Activated CD4-positive, alpha-beta T cell treated with anti-CD3 and anti-CD28 coated beads, Interleukin-2, amount 50 U/mL, for 4 hours (primary cell): Measurements from ENCODE around the gene CFAP97D2.
"Not testable (repeated sequence)": the region's sequence is repeated elsewhere in the genome, so short reads cannot be mapped to it uniquely, and the experiment has no call there.

Experiments used
- DNase-seq, 2 experiments: peaks; one replicate each; pipeline ENCODE4 v3.0.0-alpha.2; 2020

The CFAP97D2 gene

DNA sequence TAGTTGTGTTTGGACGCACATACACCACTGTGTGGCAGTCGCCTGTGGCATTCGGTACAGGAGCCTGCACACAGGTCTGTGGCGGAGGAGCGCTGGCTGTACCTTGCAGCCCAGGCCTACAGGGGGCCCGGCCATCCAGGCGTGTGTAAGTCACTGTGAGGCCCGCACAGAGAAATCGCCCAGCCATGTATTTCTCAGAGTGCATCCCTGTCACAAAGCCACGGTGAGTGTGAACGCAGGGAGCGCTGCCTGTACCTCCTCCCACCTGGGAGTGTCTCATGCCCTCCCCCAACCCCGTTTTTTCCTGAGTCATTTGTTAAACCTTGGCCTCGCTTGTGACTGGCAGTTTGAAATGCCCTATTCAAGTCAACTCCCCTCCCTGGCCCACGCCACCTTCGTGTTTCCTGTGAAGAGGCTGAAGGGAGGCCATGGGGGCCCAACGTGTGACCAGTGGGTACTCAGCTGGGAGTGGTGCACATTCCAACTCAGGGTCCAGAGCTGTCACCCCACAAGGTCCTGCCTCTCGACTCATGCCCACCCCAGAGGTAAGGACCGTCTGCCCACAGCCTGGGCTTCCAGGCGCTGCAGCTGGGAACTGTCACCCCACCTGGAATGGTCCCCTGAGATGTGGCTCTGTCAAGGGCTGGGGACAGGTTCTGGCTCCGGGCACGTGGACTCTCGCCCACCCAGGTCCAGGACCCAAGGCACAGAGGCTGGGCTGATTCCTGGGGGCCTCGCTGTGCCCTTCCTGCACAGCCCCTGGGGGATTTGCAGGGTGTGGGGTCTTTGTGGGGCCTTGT, 35.1 kb upstream of the CFAP97D2 start:
- DNase-seq, result peak; percentile 38 to 41

DNA sequence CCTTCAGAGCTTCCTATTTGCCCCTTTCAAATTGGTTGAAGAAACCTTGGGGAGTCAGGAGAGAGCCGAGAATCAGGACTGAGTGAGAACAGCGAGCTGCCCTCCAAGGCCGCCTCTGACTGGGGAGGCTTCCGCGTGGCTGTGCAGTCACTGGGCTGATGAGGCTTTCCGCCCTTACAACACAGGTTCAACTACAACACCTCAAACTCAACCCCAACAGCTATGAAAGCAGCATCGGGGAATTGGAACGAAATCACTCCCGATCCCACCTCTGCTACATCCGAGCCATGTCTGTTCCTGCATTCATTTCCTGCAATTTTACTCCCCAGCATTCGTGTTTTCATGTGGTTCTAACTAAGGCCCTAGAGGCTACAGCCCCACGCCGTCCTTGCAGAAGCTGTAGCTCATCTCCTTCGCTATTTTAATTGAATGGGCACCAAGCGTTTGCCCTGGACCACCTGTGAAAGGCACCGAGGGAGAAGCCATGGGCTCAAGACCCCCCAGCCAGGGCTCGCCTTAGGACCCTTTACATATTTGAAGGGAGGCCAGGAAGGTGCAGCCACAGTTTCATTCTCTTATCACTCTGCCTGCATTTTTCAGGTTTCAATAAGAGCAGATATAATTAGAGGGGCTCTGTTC, 34.3 kb upstream of the CFAP97D2 start:
- DNase-seq, result no peak

DNA sequence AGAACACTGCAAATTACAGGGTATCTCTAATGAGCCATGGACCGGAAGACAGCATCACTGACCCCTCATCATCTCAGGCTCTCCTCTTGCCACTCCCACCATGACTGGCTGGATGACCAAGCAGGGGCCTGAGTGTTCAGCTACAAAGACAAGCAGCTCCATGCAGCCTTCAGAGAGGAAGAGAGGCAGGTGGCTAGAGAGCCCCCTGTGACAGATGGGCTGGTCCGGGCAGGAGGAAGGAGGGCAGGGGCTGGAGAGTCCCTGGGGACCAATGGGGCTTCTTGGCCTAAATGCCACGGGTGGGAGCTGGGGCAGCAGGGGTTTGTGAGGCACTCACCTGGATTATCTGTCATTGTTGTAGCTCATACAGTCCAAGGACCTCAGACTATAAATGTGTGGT, 33.8 kb upstream of the CFAP97D2 start:
- DNase-seq, result no peak

DNA sequence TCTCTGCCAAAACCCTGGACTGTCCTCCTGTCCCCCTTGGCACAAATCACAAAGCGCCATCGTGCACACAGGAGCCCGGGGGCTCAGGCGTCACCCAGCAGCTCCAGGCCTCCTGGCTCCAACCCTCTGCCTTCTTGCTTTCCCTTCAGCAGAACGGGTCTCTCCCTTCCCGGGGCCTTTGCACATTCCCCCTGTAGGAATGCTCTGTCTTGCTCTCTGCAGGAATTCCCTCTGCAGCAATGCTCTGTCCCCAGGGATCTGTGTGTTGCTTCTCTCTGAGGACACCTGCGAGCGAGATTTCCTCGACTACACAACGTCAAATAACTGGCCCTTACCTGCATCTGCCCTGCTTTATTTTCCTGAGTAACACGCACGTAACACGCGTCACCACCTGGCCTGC, 33.3 kb upstream of the CFAP97D2 start:
- DNase-seq, result no peak

DNA sequence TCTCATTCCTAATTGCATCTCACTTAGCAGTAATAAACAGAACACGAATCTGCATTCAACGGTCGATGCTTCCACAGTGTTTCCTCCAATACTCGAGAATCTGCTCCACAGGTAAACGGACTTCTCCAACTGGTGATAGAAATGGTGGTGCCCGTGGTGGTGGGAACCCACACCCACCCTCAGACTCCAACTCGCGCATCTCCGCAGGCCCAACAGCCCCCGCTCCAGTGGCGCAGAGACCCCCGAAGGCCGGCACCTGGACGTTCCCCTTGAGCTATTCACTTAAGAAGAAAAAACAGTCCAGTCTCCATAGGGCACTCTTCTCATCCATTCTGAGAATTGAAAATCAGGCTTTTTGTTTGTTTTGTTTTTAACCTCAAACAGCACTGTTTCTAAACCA, 32.9 kb upstream of the CFAP97D2 start:
- DNase-seq, result no peak

DNA sequence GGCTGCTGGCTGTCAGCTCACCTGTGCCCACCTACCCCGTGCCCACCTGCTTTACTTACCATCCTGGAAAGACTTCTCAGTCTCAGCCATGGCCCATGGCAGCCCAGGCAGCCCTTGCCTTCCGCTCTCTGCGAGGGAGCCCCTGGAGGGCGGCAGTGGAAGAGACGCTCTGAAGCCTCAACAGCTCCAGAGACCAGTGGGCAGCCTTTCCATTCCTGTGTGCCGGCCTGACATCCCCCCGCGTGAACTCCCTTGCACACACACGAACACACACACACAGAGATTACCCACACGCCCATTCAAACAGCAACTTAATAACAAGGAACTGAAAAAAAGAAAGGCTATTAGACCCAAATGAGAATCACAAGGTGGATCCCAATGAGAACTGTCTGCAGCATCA, 32.4 kb upstream of the CFAP97D2 start:
- no peak for DNase-seq

DNA sequence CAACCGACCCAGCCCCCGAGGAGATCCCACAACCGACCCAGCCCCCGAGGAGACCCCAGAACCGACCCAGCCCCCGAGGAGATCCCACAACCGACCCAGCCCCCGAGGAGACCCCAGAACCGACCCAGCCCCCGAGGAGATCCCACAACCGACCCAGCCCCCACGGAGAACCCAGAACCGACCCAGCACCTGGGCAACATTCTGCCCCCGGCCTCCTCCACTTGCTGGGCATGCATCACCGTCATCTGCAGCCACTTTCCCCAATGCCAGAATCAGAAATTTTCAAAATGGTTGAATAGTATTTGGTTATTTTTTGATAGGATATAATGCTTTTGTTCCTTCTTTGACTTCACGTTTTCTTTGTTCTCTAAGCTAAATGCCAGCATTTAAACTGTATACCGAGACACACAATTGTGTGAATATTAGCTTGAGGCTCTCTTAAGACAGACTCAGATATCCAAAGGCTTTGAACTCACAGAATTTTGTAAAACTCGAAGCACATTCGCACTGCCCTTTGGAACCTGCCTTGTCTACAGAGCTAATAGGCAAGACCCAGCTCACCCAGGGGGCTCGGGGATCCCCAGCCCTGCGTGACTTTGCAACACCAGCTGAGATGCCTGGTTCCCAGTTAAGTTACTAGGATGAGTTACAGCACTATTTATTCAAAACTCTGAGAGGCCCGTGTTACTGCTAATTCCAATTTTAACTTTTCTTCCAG, 31.1 kb upstream of the CFAP97D2 start:
- DNase-seq, result no peak

DNA sequence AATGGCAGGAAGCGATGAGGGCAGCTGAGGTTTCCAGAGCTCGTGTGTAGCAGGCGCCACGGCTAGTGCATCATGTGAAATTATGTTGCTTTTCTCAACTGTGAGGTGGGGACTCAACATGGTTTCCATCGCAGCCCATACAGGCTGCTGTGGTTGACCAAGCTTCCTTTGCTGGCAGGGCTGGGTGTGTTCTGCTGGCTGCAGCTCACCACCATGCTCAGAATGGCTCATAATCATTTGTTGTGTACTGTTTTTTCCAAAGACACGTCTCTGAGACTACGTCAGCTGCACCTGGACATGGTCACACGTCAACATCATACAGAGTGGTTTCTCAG, 30.6 kb upstream of the CFAP97D2 start:
- peak; percentile 69 to 80 for DNase-seq

DNA sequence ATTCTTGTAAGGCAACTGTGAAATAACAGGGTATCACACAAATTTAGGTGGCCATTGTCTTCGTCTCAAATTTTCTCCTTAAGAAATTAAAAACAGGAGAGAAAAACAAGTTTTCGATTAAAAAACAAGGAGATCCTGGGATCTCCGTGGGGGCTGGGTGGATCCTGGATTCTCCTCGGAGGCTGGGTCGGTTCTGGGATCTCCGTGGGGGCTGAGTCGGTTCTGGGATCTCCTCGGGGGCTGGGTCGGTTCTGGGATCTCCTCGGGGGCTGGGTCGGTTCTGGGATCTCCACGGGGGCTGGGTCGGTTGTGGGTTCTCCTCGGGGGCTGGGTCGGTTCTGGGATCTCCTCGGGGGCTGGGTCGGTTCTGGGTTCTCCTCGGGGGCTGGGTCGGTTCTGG, 30.2 kb upstream of the CFAP97D2 start:
- DNase-seq, result not testable (repeated sequence)

DNA sequence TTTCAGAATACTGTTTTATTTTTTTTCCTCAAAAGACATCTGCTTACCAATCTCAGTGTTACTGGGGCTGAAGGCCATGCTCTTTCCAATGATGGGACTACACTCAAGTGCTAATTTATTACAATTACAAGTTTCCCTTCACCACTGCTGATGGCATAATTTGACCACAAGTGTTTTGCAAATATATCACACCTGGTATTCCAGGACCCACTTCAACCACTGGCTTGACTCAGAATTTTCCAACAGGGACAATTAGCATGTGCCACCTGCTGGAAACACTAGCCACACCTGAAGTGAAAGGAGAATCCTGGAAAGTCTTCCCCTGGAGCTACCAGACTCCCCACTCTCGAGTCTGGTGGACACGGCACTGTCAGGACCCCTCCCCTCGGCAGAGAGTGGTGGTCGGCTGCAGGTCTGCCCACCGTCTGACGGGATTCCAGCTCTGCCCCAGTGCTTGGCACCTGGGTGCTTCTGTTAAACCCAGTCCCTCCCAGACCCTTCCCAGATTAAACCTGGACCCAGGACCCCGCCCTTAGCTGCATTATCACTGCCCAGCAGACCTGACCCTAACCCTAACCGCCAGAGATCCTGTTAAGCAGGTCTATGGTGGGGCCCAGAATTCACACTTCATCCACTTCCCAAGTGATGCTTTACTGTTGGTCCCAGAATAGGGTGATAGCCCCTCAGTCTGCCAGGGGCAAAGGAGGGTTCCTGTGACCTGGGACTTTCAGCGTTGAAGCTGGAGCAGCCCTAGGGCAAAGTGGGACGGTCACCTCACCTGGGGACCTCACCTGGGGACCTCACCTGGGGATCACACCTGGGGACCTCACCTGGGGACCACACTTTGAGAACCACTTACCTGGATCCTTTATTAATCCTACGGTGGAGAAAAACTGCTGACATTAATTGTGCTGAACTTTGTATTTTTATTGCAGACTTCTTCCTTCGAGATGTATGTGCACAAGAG, 29.0 kb upstream of the CFAP97D2 start:
- DNase-seq, result no peak

DNA sequence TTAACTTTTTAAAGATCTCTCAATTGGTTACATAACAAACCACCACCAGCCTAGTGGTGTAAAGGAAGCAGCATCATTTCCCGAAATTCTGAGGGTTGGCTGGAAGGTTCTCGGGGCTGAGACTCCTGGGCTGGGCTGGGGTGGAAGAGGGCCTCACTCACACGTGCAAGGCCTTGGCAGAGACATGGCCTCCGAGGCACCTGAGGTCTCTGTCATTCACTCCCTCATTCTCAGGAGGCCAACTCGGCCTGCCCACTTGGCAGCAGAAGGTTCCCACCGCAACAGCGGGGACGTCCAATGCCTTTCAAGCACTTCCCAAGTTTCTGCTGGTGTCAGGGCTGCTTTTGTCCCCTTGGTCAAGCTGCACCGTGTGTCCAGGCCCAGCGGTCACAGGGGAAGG, 28.0 kb upstream of the CFAP97D2 start:
- no peak for DNase-seq

DNA sequence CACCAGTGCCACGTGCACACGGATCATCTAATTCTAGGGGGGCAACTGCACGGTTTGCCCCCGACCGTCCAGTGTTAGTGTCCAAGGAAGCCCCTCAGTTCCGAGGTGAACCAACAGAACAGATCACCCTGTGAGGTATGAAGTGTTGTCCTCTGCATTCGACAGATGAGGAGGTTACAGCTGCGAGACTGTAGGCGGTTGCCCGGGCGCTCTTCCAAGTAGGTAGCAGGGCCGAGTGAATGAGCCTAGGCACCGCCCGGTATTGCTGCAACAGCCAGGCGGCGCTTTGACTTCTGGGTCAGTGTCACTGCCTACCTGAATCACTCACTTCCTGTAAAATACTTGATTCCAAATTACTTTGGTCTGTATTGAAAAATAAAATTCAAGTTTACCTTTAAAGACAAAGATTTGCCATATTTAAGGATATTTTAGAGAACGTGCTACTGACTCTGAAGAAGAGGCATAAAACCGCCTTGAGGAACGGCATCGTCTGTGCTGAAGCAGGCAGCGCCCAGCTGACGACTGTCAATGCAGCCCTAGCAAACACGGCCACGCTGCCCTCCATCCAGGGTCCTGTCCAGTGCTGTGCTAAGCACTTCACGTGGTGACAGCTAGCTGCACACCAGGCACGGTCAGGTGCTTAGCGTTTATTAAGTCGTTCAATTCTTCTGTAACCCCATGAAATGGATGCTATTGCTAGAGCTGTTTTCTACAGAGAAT, 27.3 kb upstream of the CFAP97D2 start:
- DNase-seq, result peak; percentile 57 to 66

DNA sequence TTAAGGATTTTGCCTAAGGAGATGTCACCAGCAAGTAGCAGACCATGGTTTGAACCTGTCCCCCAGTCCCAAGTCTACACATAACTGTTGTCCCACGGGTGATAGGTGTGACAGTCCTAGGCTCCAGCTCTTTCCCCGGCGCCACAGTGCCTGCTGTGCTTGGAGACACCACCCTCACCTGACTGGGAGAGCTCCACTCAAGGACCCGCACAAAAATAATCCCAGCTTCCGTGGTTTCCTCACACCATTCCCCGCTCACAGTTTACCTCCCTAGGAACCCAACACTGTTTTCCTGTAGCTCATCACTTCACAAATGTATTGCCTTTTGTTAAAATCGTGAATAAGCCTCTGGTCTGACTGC, 26.8 kb upstream of the CFAP97D2 start:
- DNase-seq, result no peak

DNA sequence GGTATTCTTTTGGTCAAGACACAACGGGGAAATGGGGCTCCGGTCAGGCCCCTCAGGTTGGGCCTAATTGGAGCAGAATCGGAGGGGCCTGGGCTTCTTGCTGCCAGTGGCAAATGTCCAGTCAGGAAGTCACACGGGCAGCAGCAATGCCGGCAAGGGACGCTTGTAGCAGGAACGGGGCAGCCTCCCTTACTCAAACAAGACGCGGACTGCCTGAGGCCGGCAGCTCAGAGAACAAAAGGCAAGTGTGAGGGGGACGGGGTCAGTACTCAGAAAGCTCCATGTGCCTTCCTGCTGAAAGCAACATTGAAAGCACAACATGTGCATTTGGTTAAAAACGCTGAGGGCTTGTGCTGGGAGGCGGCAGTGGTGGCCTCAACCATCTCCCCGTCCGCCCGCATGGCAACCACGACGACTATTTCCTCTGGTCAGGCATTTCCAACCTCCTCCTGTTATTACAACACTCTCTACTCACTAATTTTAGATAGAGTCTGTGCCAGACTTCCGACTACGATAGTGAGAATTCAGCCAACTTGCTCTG, 26.2 kb upstream of the CFAP97D2 start:
- DNase-seq, result no peak

DNA sequence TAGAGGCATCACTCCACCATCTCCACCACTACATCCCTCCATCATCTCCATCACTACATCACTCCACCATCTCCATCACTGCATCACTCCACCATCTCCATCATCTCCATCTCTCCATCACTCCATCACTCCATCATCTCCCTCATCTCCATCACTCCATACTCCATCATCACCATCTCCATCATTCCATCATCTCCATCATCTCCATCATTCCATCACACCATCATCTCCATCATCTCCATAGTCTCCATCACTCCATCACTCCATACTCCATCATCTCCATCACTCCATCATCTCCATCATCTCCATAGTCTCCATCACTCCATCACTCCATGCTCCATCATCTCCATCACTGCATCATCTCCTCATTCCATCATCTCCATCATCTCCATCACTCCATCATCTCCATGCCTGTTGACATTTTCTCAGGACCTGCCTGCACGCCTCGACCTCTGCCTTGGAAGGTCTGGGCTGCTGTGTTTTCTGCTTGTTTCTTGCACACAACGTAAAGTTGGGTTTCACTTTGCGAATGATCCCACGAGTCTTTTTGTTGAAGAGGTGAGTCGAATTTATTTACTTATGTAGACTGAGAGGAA, 25.5 kb upstream of the CFAP97D2 start:
- no peak for DNase-seq

DNA sequence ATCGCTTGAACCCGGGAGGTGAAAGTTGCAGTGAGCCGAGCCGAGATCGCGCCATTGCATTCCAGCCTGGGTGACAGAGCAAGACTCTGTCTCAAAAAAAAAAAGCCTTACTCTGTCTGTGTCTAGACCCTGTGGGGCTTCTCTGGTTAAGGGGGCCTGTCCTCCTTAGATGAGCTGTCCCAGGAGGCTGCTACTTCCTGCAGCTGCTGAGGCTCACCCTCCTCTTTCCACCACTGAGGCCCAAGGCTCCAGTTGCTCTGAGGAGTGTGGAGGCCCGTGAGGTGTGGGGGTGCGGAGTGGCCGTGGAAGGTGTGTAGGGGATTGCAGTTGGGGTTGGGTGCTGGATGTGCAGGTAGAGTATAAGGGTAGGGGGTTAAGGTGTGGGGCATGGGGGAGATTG, 24.6 kb upstream of the CFAP97D2 start:
- DNase-seq, result no peak

DNA sequence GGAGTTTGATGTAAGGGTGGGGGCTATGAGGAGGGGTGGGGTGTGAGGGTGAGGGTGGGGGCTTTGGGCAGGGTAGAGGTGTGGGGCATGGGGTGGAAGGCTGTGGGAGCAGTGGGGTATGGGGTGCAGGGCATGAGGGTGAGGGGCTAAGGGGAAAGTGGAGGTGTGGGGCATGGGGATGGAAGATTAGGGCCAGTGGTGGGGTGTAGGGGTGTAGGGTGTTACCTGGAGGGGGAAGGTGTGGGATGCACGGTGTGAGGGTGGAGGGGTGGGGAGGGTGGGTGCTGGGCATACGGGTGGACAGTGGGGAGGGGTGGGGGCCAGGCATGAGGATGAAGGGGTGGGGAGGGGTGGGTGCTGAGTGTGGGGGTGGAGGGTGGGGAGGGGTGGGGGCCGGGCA, 23.7 kb upstream of the CFAP97D2 start:
- DNase-seq, result no peak

DNA sequence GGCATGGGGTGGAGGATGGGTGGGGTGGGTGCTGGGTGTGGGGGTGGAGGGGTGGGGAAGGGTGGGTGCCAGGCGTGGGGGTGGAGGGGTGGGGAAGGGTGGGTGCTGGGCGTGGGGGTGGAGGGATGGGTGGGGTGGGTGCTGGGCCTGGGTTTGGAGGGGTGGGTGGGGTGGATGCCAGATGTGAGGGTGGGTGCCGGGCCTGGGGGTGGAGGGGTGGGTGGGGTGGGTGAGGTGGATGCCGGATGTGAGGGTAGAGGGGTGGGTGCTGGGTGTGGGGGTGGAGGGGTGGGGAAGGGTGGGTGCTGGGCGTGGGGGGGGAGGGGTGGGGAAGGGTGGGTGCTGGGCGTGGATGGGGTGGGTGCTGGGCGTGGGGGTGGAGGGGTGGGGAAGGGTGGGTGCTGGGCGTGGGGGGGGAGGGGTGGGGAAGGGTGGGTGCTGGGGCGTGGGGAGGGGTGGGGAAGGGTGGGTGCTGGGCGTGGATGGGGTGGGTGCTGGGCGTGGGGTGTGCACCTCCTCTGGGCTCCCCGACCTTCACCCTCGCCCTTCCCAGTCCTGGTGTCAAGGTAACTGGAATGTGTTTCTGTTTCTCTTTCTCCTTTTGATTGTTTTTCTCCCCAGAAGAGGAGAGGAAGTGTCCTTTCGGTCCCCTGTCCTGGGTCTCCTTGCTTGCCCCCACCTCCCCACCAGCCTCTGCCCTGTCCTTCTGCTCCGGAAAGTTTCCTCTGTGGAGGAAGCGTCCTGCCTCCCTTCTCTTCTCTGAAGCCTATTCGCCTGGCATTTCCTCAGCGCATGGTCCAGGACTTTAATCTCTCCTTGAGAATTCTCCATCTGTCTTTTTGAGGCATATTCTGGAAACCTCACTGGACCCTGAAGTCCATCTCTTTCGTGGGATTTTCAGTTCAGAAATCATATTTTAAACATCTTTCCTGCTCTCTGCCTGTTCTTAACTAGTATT, 22.9 kb upstream of the CFAP97D2 start:
- no peak for DNase-seq

DNA sequence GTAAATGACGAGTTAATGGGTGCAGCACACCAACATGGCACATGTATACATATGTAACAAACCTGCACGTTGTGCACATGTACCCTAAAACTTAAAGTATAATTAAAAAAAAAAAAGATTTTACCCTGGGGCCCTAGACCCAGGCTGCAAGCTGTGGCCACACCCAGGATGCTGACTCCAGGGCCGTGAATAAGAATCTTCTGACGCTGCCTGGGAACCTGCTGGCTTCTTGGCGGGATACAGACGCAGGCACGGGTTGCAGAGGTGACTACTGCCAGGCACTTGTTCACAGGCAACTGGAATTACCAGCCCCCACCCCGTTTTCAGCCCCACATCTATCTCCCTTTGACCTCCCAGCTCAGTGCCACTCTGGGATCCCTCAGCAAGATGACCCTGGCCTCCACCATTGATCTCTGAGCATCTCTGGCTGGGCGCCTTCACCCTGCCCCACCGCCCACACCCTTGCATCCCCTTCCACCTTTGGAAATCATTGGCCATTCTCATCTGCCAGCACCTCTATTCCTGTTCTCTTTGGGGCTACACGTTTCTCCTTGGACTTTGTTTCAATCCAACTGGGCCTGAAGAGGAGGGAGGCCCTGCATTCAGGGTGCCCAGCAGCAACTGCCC, 21.1 kb upstream of the CFAP97D2 start:
- DNase-seq, result no peak
